Type B pancreatic cell (in vitro differentiated cells): Measurements from ENCODE around the gene LCN1. TPM values are rescaled to one million over a fixed set of nuclear protein-coding genes. Genes with fewer than 3 reads are reported as not detected.
"Not testable (repeated sequence)": the region's sequence is repeated elsewhere in the genome, so short reads cannot be mapped to it uniquely, and the experiment has no call there.

Experiments
- DNase-seq: peaks from one replicate; pipeline ENCODE4 v3.0.0; 2021; ENCODE audit warnings: mixed read lengths; ENCODE audit not compliant: unreplicated experiment; ENCODE audit errors: extremely low spot score
- H3K27ac Mint-ChIP-seq: 2 replicates; pipeline ENCODE4 v1.8.0; 2021; ENCODE audit warnings: mild to moderate bottlenecking, mixed read lengths
- H3K27me3 Mint-ChIP-seq: 2 replicates; pipeline ENCODE4 v1.8.0; 2021; ENCODE audit warnings: mixed read lengths
- H3K36me3 Mint-ChIP-seq: 2 replicates; pipeline ENCODE4 v1.8.0; 2021; ENCODE audit warnings: mixed read lengths
- H3K4me1 Mint-ChIP-seq: one replicate; pipeline ENCODE4 v1.8.0; 2021; ENCODE audit warnings: mixed read lengths; ENCODE audit not compliant: unreplicated experiment
- H3K4me3 Mint-ChIP-seq: 2 replicates; pipeline ENCODE4 v1.8.0; 2021; ENCODE audit warnings: mild to moderate bottlenecking, mixed read lengths
- H3K9me3 Mint-ChIP-seq: 2 replicates; pipeline ENCODE4 v1.8.0; 2021; ENCODE audit warnings: mixed read lengths
- total RNA-seq: library from RNA; stranded (reverse); gene quantifications from 2 replicates; pipeline ENCODE4 v1.2.1, GENCODE V29; 2021; ENCODE audit warnings: low replicate concordance
- TF ChIP-seq, protein P1 (sequence below): fragments of 200-600 bp; sonication (generic); conservative IDR thresholded peaks from 2 replicates; pipeline ENCODE4 v1.5.0; 2021; ENCODE audit warnings: antibody characterized with exemption, mild to moderate bottlenecking

The LCN1 gene
- total RNA-seq, 1 donor from 2014 or later: not detected

- Mint-ChIP-seq H3K4me3 (no peak overlapping the region), H3K36me3 (no peaks in the 10 kb centered on the region), H3K27ac (no peak overlapping the region), H3K27me3 (no peaks in the 10 kb centered on the region), H3K9me3 (no peaks in the 10 kb centered on the region), H3K4me1 (no peaks in the 10 kb centered on the region)
- TF ChIP-seq, protein P1, sequence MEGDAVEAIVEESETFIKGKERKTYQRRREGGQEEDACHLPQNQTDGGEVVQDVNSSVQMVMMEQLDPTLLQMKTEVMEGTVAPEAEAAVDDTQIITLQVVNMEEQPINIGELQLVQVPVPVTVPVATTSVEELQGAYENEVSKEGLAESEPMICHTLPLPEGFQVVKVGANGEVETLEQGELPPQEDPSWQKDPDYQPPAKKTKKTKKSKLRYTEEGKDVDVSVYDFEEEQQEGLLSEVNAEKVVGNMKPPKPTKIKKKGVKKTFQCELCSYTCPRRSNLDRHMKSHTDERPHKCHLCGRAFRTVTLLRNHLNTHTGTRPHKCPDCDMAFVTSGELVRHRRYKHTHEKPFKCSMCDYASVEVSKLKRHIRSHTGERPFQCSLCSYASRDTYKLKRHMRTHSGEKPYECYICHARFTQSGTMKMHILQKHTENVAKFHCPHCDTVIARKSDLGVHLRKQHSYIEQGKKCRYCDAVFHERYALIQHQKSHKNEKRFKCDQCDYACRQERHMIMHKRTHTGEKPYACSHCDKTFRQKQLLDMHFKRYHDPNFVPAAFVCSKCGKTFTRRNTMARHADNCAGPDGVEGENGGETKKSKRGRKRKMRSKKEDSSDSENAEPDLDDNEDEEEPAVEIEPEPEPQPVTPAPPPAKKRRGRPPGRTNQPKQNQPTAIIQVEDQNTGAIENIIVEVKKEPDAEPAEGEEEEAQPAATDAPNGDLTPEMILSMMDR: no peak
- peak; percentile 70 for DNase-seq
Observed at GRCh38 chr9:135526730-135527571, 5.7 kb downstream of the LCN1 start.

DNA sequence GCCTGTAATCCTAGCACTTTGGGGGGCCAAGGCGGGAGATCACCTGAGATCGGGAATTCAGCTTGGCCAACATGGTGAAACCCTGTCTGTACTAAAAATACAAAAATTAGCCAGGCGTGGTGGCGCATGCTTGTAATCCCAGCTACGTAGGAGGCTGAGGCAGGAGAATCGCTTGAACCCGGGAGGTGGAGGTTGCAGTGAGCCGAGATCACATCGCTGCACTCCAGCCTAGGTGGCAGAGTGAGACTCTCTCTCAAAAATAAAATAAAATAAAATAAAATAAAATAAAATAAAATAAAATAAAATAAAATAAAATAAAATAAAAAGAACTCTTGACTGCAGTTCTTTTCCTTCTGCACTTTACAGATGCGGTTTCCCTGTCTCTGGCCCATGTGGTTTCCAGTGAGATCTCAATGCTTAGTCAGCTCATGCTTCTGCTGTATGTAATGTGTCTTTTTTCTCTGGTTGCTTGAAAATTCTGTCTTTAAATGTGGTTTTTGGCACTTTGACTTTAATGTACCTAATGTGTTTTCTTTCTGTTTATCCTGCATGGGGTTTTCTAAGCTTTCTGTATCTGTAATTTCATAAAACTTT, 7.7 kb downstream of the LCN1 start:
- not testable (repeated sequence) for H3K4me3 Mint-ChIP-seq, H3K4me1 Mint-ChIP-seq, H3K27ac Mint-ChIP-seq, H3K36me3 Mint-ChIP-seq, H3K9me3 Mint-ChIP-seq, H3K27me3 Mint-ChIP-seq
- peak; percentile 32 for DNase-seq

DNA sequence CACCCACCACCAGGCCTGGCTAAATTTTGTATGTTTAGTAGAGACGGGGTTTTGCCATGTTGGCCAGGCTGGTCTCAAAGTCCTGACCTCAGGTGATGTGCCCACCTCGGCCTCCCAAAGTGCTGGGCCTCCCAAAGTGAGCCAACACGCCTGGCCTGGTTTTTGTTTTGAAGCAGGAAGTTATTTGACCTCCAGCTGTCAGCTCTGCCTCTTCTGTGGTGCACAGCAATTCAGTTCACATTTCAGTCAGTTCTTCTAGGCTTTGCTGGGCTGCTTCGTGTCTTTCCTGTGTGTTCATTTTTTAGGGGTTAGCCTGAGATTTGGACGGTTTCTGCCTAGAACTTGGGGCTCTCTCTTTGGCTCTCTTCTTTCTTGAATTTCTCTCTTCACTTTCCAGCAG, 8.9 kb downstream of the LCN1 start:
- Mint-ChIP-seq H3K9me3 (no peaks in the 10 kb centered on the region), H3K27me3 (peaks cover 8% of the 10 kb centered on the region), H3K4me1 (no peaks in the 10 kb centered on the region), H3K36me3 (no peaks in the 10 kb centered on the region), H3K4me3 (no peak overlapping the region), H3K27ac (no peak overlapping the region)
- TF ChIP-seq, protein P1: no peak
- DNase-seq: peak; percentile 16

DNA sequence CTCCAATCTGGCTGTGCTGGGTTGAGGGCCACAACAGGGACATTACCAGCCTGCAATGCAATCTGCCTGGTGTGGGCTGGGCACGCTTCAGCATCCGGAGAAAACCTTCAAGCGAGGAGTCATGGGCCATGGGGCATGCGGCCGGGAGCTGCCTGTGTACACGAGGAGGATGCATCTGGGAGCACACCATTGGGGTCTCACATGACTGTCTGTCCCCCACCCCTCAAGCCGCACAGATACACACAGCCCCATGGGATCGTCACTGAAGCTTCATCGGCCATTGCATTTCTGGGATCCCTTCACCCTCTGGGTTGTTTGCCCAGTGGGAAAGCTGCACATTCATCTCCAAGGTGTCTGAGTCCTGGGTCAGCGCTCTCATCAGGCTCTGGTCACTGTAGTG, 9.9 kb downstream of the LCN1 start:
- TF ChIP-seq, protein P1: no peak
- Mint-ChIP-seq H3K4me1 (no peaks in the 10 kb centered on the region), H3K9me3 (no peaks in the 10 kb centered on the region), H3K4me3 (no peak overlapping the region), H3K27ac (no peak overlapping the region), H3K27me3 (peaks cover 9% of the 10 kb centered on the region), H3K36me3 (no peaks in the 10 kb centered on the region)
- peak; percentile 61 for DNase-seq

DNA sequence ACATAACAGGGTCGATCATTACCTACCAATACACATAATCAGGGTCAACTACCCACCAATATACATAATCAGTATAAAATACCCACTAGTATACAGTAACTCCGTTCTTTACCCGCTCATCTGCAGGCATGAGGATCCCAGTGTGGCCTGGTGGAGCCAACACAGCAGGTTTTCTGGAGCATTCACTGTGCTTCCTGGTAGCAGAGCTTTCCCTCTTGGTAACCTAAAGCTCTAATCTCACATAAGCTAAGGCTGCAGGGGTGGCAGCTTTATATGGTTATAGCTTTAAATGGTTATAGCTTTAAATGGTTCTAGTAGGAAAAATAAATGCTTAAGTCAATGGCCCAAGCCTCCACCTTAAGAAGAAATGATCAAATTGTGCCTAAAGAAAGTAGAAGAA, 11.9 kb downstream of the LCN1 start:
- Mint-ChIP-seq H3K9me3 (no peaks in the 10 kb centered on the region), H3K4me3 (no peak overlapping the region), H3K36me3 (no peaks in the 10 kb centered on the region), H3K27ac (no peak overlapping the region), H3K27me3 (peaks cover 26% of the 10 kb centered on the region), H3K4me1 (no peaks in the 10 kb centered on the region)
- TF ChIP-seq, protein P1: no peak
- no peak for DNase-seq

DNA sequence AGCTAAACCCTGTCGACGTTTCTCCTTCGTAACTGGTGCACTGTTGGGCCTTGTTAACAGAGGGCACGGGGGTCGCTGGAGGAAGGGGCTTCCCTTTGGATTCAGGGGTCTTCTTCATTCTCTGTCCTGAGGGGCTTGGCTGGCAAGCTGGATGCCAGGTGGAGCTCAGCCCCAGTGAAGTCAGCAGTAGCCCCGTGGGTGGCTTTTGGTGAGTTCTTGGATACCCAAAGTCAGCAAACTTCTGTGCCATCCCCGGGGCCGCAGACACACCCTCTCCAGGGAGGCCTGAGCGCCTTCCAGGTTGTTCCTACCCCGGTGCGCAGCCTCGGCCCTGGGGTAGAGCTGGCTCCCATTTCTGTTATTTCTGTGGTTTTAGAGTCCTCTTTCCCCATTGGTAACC, 12.4 kb downstream of the LCN1 start:
- no peaks in the 10 kb centered on the region for H3K4me1 Mint-ChIP-seq
- H3K27ac Mint-ChIP-seq: no peak overlapping the region
- TF ChIP-seq, protein P1: no peak
- no peak for DNase-seq
- H3K36me3 Mint-ChIP-seq: no peaks in the 10 kb centered on the region
- peaks cover 31% of the 10 kb centered on the region for H3K27me3 Mint-ChIP-seq
- no peaks in the 10 kb centered on the region for H3K9me3 Mint-ChIP-seq
- H3K4me3 Mint-ChIP-seq: no peak overlapping the region

DNA sequence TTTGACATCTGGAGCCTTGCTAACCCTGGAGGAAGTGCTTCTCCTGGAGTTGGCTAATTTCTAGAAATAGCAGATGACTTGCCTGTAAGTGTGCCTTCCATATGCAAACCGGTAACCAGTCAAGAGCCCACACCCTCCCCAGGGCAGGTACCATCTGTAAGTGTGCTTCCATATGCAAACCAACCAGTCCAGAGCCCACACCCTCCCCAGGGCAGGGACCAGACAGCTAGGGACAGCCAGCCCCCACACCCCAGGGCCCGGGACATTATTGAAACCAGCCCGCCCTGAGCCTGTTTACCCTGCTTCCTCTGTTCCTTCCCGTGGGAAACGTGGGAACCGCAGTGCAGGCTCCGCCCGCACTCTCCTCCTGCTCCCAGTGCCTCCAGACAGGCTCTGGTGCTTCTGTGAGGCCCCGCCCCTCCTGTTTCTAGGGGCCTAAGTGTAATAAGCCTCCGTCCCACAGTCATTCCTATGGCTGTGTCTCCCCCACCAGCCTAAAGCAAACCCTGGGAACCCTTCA, 13.0 kb downstream of the LCN1 start:
- H3K4me3 Mint-ChIP-seq, H3K9me3 Mint-ChIP-seq, H3K36me3 Mint-ChIP-seq, H3K4me1 Mint-ChIP-seq, H3K27ac Mint-ChIP-seq: not testable (repeated sequence)
- peaks cover 34% of the 10 kb centered on the region for H3K27me3 Mint-ChIP-seq
- DNase-seq: peak; percentile 55

DNA sequence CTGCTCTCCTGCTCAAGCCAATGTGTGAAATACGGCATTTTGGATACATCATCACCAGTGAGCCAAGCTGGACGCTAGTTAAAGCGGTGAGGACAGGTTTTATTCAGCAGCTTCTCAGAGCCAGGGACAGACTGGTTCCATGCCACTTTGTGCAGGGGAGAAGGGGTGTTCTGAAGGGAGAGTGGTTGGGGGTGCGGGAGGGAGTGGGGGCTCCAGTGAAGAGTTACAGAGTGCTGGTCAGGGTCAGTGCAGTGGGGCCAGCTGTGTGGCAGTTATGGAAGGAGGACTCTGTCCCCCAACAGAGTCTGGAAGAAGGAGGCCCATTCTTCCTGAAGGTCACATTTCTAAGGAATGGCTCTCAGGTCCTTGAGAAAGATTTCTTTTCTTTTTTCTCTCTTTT, 13.6 kb downstream of the LCN1 start:
- not testable (repeated sequence) for H3K36me3 Mint-ChIP-seq, H3K4me3 Mint-ChIP-seq, H3K4me1 Mint-ChIP-seq, H3K9me3 Mint-ChIP-seq, H3K27ac Mint-ChIP-seq
- peak; percentile 43 for DNase-seq
- peaks cover 37% of the 10 kb centered on the region for H3K27me3 Mint-ChIP-seq

GRCh38 chr9:135535631-135536030, 14.4 kb downstream of the LCN1 start:
- H3K27ac Mint-ChIP-seq, H3K4me3 Mint-ChIP-seq, H3K36me3 Mint-ChIP-seq, H3K9me3 Mint-ChIP-seq, H3K4me1 Mint-ChIP-seq: not testable (repeated sequence)
- H3K27me3 Mint-ChIP-seq: peaks cover 42% of the 10 kb centered on the region
- peak; percentile 44 for DNase-seq
